Posterior cingulate gyrus (tissue), 11 donors: ENCODE results near the gene ZNF536.
"Not testable (repeated sequence)": the region's sequence is repeated elsewhere in the genome, so short reads cannot be mapped to it uniquely, and the experiment has no call there.

ENCODE experiments used
- DNase-seq, 10 donors: peaks; one replicate each; pipeline versions ENCODE4 v3.0.0 to v3.0.0-alpha.2; 2020 to 2021; ENCODE audit warnings: mixed read lengths in 3 of 10
- intact Hi-C: fragments of 100-400 bp; cut with DNase I; formaldehyde crosslinking; loops from one replicate; pipeline ENCODE4 v1.15.1; 2023

ZNF536 gene

DNA sequence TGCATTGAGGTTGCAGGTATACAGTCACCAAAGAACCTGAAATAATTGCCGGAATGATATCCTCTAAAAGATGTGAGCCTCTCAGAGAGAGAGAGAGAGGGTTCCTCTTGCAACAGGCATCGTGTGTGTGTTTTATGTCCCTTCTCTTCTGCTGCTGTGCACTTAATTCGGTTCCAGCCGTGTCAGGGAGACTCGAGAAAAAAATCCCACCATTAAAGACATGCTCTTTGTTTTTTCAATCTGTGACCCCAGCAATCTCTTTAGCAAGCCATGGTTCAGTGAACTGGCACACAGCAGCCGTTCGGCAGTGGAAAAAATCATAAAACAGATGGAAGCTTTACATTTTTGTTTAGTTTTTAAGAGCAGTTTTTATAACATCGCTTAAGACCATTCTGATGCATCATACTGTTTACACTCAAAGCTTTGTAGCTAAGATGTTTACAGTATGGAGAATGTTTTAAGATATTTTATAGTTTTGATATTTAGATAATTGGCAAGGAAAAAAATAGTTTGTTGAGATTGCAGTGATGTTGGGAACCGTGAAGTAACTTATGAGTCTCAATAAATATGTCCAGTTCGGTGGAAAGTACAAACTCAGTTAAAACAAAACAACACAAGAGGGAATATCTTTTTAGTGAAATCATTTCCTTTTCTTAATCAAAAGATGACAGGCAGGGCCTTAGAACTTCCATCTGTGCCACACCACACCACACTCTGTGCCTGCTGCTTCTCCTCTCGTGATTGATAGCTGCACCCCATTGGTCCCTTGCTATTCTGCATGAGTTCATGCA, 31.2 kb upstream of the ZNF536 start:
- DNase-seq = peak in 1 of 10 donors; percentile 5
- intact Hi-C loops = no loop called here

DNA sequence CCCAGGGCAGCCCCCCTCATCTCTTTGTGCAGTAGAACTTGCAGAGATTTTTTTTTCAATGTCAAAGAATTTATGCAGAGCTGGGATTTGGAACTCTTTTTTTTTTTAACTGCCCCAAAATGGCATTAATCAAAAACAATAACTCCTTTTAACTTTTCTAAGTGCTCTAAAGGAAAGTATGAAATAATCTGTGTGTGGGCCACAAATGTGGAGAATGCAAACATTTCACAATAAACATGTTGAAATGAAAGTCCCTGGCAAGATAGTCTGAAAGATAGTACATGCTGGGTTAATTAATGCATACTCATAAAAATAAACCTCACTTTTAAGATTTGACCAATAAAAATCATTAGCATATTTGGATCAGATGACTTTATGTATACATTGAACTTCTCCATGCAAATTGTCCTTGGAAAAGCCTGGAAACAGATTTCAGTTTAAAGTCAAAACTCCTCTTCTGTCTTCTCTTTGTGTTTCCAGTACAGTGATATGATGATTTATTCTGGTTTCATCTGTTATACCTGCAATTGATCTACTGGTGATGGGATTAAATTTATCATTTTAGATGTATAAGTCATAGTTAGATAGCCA, 30.5 kb upstream of the ZNF536 start:
- no peak for DNase-seq
- intact Hi-C loops = no loop called here

DNA sequence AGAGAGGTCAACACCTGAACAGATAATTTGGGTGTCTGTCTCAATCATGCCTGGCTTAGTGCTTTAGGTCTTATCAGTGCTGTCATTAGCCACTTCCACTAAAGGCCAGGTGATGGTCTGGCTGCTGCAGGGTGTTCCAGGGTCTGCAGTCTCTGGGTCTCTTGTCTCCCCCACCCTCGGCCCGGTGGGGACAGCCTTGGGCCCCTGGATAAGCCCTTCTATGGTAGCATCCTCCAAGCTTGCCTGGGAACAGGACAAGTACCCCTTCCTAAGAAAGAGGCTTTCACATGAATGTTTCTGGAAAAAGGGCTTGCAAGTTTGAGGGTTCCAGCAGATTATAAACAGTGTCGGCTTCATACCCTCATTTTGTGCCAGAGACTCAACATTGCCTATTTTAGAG, 29.3 kb upstream of the ZNF536 start:
- intact Hi-C loops = no loop called here
- DNase-seq = peak in 1 of 10 donors; percentile 11

DNA sequence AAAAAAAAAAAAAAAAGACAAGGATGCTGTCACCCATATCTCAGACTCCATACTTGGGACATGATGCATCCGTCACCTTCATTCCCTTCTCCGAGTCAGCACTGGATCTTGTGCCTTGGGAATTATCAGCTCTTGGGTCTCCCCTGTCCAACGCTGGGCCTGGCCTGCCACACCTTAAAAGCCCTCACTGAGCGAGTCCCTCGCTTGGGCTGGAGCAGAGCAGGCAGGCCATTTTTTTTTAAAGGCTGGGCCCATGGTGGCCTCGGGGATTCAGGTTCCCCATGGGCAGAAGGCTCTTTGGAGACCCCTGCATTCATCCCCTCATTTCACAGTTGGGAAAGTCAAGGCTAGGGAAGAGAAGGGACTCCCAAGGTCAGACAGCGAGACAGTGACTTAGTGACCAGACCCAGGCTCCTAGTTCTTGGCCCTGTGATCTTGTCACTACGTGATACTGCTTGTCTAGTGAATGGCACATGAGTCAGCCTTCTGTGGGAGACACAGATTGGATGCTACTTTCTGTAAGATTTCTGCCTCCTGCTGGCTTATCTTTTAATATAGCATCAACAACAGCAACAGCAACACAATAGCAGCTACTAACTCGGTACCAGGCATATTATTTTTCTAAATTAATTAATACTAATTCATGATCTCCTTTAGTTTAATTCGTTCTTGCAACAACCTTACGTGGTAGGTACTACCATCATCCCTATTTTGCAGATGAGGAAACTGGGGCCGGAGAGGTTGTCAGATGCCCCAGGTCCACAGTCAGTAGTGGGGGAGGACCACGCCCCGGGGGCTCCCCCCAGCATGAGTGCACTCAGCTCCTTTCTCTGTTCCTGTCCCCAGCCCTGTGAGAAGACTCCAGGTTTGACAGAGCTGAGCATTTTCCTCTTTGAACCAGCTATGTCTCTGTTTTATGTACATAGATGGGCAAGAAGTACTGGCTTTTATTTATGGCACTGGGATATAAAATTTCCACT, 27.4 kb upstream of the ZNF536 start:
- intact Hi-C loops = loop anchor here (1.0 kb wide), 1 partner anchor 115 kb away; no protein-coding TSS in a partner anchor
- peak in 2 of 10 donors; percentile 16 to 82 for DNase-seq

DNA sequence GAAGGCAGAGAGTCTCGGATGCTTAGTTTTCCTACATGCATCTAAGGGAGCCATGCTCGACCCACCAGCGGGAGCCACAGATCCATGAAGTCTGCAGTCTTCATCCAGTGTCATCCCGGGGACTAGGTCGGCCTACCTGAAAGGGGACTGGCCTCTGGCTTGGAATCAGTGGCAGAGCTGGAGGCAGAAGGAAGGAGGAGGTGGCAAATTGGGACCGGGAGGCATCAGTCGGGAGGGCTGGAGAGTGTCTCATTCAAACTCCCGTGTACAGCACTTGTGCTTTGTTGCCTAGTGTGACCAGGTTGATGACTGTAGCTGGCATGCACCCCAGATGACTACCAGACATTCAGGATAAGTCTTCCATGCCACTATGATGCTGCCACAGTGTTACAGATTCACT, 26.5 kb upstream of the ZNF536 start:
- DNase-seq = peak in 1 of 10 donors; percentile 9
- intact Hi-C loops = no loop called here

DNA sequence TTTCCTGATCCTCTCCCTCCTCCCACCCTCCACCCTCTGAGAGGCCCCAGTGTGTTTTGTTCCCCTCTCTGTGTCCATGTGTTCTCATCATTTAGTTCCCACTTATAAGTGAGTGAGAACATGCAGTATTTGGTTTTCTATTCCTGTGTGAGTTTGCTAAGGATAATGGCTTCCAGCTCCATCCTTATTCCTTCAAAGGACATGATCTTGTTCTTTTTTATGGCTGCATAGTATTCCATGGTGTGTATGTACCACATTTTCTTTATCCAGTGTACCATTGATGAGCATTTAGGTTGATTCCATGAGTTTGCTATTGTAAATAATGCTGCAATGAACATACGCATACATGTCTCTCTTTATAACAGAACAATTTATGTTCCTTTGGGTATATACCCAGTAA, 25.7 kb upstream of the ZNF536 start:
- intact Hi-C loops, DNase-seq: not testable (repeated sequence)

DNA sequence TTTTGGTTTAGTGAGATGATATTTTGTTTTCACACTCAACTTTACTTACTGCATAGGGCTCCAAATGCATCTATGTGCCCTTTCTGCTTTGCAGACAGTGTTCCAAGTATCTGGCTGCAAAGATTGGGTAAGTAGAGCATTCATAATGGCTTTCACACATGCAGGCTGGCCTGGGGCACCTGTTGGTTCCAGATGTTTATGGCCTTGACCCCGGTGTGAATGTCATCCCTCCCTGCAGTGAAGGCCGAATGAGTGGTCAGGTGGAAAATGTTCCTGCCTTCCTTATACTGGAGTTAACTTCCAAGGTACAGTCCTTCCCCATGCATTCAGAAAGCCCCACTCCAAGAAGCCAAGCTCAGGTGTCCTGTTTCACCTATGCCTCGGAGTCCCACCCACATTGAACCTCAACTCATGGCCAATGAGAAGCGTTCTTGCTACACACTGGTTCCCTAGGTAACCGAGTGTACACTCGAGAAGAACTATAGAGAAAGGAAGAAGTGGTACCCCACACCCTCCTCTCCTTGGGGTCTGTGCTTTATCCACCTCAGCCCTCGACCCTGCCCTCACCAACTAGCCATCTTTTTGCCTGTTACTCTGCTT, 23.0 kb upstream of the ZNF536 start:
- no peak for DNase-seq
- intact Hi-C loops = no loop called here

DNA sequence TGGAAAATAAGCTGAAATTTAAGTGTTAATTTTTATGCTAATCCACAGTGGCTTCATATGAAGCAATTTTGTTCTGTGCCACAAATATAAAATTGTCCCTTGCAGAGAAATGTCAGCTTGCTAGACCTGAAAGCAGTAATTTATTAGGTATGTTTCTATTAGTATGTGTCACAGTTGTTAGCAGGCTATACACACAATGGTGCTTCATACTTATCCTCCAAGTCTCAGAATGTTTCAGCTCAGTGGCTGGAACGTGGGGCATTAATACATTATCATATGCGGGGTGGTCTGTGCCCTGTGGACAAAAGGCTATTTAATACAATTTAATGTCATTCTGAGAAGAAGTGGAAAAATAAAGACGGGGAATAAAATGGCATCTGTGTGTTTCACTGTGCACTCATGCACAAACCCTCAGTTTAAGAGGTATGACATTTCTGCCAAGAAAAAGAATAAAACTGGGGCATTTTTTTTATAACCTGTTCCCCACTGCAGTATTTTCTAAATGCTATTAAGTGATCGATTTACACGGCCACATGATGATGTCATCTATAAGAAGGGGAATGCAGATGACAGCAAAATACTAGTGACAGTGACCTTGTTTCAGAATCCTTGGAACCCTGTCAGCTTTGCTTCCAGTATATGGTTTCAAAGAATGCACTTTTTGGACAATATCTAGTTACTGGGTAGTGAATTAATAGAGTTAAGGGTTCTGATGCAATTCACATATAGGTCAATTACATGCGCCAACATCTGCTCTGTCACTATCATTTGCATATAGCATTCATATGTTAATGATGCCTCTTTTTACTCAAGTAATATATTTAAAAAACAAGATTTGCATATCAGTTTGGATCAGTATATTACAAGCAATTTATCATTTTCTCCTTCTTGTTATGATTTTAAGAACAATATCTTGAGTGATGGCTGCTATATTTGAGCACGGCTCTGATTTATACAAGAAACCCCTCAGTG, 21.2 kb upstream of the ZNF536 start:
- no peak for DNase-seq
- intact Hi-C loops = no loop called here

DNA sequence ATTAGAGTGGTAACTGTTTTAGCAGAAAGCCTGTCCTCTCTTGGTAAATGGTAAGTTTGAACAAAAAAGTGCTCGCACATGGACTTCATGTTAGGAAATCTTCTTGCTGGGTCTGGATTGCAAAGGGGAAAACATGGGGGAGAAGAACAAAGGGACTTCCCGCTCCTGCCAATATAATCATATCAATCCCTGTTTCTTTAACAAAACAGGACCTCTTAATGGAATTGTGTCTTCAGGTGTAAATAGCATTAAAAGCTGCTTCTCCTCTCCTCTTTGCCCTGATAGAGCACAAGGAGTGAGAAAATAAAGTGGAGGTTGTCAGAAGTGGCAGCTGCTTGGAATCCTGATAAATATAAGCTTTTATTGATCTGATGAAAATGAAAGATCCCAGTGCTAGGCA, 20.4 kb upstream of the ZNF536 start:
- intact Hi-C loops = no loop called here
- DNase-seq = no peak

DNA sequence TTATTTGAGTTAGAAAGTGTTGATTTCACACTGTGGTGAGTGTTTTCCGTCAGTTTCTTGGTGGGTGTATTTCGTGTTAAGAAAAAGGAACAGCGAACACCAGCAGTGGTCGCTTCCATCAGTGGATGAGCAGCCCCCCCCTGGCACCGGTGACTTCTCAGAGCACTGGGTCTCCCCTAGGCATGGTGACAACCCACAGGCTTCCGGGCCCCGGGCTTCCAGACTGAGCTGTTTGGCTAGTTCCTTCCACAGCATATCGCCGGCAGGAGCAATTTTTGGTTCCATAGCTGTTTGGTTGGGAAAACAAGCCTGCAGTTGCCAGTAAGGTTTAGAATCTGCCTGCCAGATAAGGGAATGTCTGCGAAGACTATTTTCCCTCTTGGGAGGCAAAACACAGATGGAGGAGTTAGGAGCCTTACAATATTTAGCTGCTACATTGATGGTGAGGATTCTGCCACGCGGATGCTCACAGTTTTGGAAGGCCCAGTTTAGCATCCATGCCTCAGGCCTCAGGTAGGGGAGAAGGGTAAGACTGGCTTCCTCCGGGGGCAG, 18.7 kb upstream of the ZNF536 start:
- intact Hi-C loops = no loop called here
- DNase-seq = peak in 2 of 10 donors; percentile 10 to 63

DNA sequence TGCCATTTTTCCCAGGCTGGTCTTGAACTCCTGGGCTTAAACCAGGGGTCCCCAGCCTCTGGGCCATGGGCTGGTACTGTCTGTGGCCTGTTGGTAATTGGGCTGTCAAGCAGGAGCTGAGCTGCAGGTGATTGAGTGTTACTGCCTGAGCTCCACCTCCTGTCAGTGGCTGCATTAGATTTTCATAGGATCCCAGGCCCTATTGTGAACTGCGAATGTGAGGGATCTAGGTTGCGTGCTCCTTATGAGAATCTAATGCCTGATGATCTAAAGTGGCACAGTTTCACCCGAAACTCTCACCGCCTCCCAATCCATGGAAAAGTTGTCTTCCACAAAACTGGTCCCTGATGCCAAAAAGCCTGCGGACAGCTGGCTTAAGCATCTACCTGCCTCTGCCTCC, 16.6 kb upstream of the ZNF536 start:
- DNase-seq = no peak
- intact Hi-C loops = no loop called here

DNA sequence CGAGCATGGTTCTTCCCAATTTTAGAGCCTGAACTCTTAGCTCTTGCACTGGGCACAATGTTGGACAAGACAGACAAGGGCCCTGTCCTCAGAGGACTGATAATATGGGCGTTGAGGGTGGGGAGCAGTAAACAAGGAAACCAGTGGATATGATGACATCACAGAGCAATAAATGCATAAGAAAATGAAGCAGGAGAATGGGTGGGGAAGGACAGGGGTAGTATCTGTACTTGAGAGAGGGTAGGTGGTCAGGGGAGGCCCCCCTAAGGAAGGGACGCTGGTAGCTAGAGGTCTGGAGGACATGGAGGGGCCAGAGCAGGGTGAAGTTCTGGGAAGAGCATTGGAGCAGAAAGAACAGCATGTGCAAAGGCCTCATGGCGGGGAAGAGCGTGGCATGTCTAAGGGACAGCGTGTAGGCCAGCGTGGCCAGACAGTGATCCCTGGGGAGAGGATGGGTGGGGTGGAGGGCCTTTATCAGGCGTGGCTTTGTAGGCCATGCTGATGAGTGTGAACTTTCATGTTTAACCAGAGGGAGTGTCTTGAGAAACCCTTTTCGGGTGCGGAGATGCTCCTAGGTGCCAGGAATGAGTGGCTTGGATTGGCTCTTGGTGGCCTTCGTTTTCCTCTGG, 15.1 kb upstream of the ZNF536 start:
- DNase-seq = peak in 1 of 10 donors; percentile 1
- intact Hi-C loops = no loop called here

DNA sequence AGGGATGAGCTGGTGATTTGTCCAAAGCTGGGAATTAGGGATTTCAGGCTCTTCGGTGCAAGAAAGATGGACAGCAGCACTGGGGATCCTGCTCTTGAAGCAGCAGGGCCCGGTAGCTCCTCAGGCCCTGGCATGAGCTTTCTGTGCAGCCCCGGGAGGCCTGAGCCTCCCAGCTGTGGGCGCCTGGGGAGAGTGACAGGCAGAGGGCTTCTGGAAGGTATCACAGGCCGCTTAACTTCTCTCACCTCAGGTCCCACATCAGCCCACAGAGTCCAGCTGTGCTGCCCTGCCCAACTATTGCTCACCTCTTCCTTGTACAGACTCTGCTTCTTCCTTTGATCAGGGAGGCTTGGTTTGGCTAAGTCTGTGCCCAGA, 14.6 kb upstream of the ZNF536 start:
- intact Hi-C loops = no loop called here
- peak in 2 of 10 donors; percentile 7 to 19 for DNase-seq

DNA sequence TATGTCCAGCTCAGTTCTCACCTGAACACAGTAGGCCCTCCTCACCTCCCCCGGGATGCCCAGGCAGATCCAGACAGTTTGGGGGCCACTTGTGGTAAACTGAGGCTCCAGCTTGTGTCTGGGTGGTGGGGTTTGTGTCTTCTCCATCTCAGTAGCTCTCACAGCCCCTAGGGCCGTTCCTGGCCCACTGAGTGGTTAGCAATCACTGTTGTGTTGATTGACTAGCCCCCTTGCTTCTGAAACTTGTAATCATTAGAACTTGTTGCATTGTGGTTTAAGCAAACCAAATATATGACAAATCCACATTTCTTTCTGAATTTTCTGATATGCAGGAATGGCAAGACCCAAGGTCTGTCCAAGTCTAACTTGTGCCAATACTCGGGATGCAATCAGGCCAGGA, 13.9 kb upstream of the ZNF536 start:
- intact Hi-C loops = no loop called here
- peak in 1 of 10 donors; percentile 39 for DNase-seq

DNA sequence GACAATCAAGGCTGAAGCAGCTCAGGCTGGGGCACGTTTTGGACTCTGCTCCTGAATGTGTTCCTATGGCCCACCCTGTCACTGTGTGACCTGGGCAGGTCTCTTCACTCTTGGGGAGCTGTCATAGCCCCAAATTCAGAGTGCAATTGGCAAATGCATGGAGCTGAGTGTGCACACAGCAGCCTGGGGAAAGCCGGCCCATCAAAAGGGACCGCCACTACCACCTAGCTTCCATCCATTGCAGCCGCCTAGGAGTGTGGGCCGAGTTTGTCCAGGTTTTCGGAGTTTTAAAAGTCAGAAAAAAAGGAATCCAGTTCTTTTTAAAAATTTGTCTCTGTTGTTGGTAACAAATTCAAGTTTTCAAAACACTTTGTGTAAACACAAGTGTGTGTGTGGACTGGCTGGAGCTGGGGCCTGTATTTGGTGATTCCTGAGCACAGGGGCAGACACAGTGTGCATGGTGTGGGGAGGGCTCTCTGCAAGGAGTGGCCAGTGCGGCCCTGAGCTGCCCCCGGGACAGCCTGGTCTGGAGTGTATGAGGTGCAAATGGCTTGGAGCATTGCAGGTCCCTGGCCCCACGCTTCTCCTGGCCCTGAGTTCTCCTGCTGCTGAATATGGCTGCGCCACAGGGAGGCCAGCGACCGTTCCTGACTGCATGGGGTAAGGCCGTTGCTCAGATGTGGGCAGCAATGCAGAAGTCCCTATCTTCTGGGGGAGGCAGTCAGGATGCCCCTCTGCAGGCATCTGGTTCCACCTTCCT, 13.2 kb upstream of the ZNF536 start:
- intact Hi-C loops = no loop called here
- peak in 2 of 10 donors; percentile 14 to 64 for DNase-seq

DNA sequence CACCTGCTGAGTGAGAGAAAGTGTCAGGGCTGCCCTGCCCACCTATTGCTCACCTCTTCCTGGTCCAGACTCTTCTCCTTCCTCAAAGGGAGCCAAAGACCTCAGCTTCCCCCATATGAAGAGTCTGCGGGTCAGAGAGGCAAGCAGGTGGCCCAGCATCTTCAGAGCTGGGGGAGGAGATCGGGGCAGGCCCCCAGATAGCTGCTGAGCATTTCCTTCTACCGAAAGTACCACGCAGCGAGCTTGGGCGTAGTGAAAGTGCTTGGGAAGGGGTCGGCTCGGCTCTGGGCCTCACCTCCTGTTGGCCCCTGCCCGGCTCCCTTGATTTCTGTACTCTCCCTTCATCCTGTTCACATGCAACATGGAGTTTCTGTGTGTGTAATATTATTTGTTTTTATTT, 12.2 kb upstream of the ZNF536 start:
- intact Hi-C loops = no loop called here
- peak in 3 of 10 donors; percentile 14 to 75 (median 61) for DNase-seq

DNA sequence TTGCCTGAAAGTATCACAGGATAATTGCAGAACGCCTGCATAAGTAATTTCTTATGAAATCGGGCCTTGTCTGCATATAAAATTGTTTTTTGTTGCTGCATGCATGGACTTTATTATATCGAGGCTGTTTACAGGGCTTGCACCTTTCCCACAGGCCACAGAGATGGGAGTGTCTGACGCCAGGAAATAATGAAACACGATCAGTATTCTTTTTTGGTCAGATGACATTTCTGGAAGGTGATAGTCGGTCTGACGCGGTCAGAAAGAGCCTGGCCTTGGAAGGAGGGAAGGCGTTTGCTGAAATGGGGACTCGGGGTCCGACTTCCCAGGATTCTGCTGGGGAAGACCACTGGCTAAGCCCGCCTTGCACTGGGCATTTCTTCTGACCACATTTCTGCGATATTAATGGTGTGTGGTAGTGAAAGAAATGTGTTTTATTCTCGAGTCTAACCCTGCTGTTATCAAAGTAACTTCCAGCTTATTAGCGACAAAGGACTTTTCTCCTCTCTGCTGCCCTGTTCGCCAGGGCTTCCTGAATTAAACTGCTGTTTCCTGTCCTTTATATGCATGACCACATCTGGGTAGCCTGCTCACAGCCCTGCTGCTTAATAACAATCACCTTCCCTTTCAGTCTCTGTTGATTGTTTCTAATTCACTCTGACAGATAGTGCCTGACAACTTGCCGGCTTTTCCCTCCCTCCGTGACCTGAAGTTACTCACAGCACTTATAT, 11.6 kb upstream of the ZNF536 start:
- DNase-seq = peak in 3 of 10 donors; percentile 17 to 46 (median 30)
- intact Hi-C loops = no loop called here
